Muscle of leg (tissue), 11 donors: ENCODE data around the gene AASS. TPM values are rescaled to one million over a fixed set of nuclear protein-coding genes. Genes with fewer than 3 reads are reported as not detected.

Experiments used
- DNase-seq: peaks from one replicate; pipeline ENCODE4 v3.0.0; 2013
- H3K27ac ChIP-seq: one replicate; pipeline ENCODE4 v1.5.1; 2013; ENCODE audit warnings: mild to moderate bottlenecking, low read length, control low read depth
- H3K27me3 ChIP-seq: one replicate; pipeline ENCODE4 v1.6.1; 2013; ENCODE audit warnings: low read length; ENCODE audit not compliant: control insufficient read depth, insufficient read depth
- H3K36me3 ChIP-seq: one replicate; pipeline ENCODE4 v1.6.1; 2013; ENCODE audit warnings: low read length; ENCODE audit not compliant: control insufficient read depth, insufficient read depth
- H3K4me1 ChIP-seq: one replicate; pipeline ENCODE4 v1.6.1; 2013; ENCODE audit warnings: low read length; ENCODE audit not compliant: control insufficient read depth, insufficient read depth
- H3K4me3 ChIP-seq: one replicate; pipeline ENCODE4 v1.5.1; 2013; ENCODE audit warnings: low read length, control low read depth
- H3K9me3 ChIP-seq: replicated peaks from 2 replicates; pipeline ENCODE4 v1.6.1; 2013; ENCODE audit warnings: low read depth, low read length; ENCODE audit not compliant: control insufficient read depth
- WGBS: methylation state at CpG from one replicate; pipeline ENCODE4 v1.1.5; 2013; ENCODE audit warnings: missing lambda C conversion rate; ENCODE audit not compliant: insufficient coverage; 5-methylcytosine and 5-hydroxymethylcytosine counted together
- polyA plus RNA-seq, 8 donors: library from polyadenylated mRNA; unstranded; fragments of 120-200 nt; gene quantifications; one replicate each; pipeline versions ENCODE4 v1.2.1 to v1.2.3, GENCODE V29; 2013; ENCODE audit warnings: inconsistent platforms in 1 of 8, low replicate concordance in 1 of 8; ENCODE audit not compliant: insufficient read length in 8 of 8, insufficient read depth in 1 of 8
- total RNA-seq: library from RNA; stranded (reverse); fragments of 120-200 nt; gene quantifications from one replicate; pipeline ENCODE4 v1.2.4, GENCODE V29; 2013

The AASS gene
- total and polyA plus RNA-seq, 9 donors = 15.0 to 29.7 (median 19.6) TPM

DNA sequence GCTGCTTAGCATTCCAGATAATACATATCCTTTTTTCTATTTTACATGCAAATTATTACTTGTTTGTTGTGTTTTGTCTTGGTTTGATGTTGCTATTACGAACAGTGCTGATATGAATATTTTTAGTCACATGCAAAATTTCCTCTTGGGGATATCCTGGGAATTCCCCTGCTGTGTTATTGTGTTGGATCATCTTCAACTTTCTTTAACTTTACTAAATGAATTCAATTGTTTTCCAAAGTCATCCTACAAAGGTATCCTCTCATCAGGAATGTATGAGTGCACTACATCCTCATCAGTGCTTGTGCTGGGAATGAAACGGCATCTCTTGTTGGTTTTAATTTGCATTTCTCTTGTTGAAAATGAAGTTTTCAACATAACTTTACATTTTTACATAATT lies 87.1 kb downstream of the AASS start:
- H3K9me3 ChIP-seq = no peaks in the 10 kb centered on the region
- no peaks in the 10 kb centered on the region for H3K27me3 ChIP-seq
- WGBS = no CpG with 5 or more reads among the region's 2 CpGs
- H3K4me1 ChIP-seq = no peaks in the 10 kb centered on the region
- DNase-seq = no peak
- no peak overlapping the region for H3K27ac ChIP-seq
- no peaks in the 10 kb centered on the region for H3K36me3 ChIP-seq
- H3K4me3 ChIP-seq = no peak overlapping the region

DNA sequence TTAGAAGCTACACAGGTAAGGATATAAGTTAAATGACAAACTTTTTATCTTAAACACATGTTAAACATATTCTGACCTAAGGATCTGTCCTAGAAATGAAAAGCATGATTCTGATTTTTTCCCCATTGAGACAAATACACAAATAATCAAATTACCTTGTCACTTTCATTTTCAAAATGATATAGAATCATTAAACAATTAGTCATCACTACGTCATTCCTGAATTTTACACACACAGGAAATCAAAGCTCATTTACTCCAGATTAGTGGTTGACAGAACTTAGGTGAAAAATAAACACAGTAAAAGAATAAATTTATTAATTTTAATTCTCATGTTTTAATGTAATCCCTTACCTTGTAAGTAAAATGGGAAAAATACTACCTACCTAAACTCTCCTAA lies 89.0 kb downstream of the AASS start:
- WGBS = no CpG with 5 or more reads among the region's 1 CpG
- DNase-seq = no peak
- Histone ChIP-seq H3K36me3 (no peaks in the 10 kb centered on the region), H3K9me3 (no peaks in the 10 kb centered on the region), H3K4me1 (no peaks in the 10 kb centered on the region), H3K27ac (no peak overlapping the region), H3K27me3 (no peaks in the 10 kb centered on the region), H3K4me3 (no peak overlapping the region)

DNA sequence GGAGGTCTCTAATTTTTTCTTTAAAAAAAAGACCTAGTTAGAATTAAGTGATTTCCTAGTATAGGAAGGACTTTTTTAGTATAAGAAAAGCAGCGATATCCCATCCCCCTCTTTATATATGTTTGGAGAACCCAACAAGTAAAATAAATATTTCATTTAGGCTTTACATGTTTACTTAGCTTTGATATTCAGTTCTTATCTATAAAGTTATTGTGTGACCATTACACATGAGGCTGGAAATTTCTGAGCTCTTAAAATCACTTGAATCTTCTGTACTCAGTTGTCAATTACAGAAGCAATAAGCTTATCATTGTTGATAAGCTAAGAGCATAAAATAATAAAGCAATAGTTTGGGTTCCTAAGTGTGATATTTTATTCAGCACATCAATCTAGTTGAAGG lies 89.7 kb downstream of the AASS start:
- no peak for DNase-seq
- no peak overlapping the region for H3K4me3 ChIP-seq
- no peaks in the 10 kb centered on the region for H3K27me3 ChIP-seq
- no peaks in the 10 kb centered on the region for H3K9me3 ChIP-seq
- H3K27ac ChIP-seq = no peak overlapping the region
- no peaks in the 10 kb centered on the region for H3K4me1 ChIP-seq
- no peaks in the 10 kb centered on the region for H3K36me3 ChIP-seq
- no CpG with 5 or more reads among the region's 1 CpG for WGBS

DNA sequence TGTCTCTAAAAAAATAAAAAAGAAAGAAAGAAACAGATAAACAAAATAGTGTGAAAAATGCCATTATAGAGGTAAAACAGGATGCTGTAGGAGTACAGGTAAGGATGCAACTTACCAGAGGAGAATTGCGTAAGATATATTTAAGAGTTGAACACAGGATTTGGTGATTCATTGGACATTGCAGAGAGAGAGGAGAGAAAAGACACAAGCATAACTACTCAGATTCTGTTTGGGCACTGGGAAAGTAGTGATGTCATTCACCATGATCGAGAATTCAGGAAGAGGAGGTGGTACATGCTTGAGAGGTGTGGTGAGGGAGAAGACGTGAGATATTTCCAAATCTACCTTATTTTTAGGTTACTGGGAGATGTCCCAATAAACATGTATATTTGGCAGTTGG lies 97.6 kb downstream of the AASS start:
- no peaks in the 10 kb centered on the region for H3K27me3 ChIP-seq
- H3K4me3 ChIP-seq = no peak overlapping the region
- DNase-seq = no peak
- H3K27ac ChIP-seq = no peak overlapping the region
- H3K36me3 ChIP-seq = no peaks in the 10 kb centered on the region
- H3K9me3 ChIP-seq = no peaks in the 10 kb centered on the region
- no peaks in the 10 kb centered on the region for H3K4me1 ChIP-seq
- 89% methylated on average over 3 of the region's 3 CpGs for WGBS

DNA sequence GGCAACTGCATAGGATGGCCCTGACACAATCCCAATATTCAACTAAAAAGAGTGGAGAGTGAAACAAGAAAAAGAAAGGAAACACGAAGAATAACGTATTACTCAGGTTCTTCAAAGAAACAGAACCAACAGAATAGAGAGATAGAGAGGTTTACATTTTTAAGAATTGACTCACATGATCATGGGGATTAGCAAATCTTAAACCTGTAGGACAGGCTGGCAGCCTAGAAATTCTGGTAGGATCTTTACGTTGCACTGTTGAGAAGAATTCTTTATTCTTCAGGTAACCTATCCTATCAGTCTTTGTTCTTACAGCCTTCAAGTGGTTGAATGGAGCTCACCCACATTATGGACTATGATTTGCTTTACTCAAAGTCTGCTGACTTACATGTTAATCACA lies 103.9 kb downstream of the AASS start:
- H3K27ac ChIP-seq = no peak overlapping the region
- H3K36me3 ChIP-seq = no peaks in the 10 kb centered on the region
- no peak for DNase-seq
- 100% methylated on average over 1 of the region's 3 CpGs for WGBS
- H3K4me1 ChIP-seq = peaks cover 4% of the 10 kb centered on the region
- H3K4me3 ChIP-seq = no peak overlapping the region
- H3K27me3 ChIP-seq = no peaks in the 10 kb centered on the region
- no peaks in the 10 kb centered on the region for H3K9me3 ChIP-seq

DNA sequence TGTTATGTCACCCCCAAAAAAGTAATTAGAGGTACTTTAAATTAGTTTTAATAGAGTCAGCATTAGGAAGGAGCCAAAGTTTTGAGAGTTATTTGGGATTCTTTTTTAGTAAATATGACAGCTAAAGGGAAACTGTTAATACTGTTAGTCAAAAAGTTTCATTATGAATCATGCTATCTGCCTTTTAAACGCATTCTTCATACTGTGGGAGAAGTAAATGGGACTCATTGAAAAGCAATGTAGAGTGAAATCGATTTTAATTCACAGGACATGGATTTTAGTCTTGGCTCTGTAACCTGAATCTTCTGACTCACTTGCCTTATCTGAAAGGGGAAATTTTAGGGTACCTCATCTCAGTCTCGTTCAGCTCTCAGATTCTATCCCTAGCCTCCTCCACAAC lies 105.1 kb downstream of the AASS start:
- Histone ChIP-seq H3K4me1 (peaks cover 4% of the 10 kb centered on the region), H3K27me3 (no peaks in the 10 kb centered on the region), H3K36me3 (no peaks in the 10 kb centered on the region), H3K27ac (no peak overlapping the region), H3K4me3 (no peak overlapping the region), H3K9me3 (no peaks in the 10 kb centered on the region)
- no CpG with 5 or more reads among the region's 3 CpGs for WGBS
- DNase-seq = peak; percentile 7

DNA sequence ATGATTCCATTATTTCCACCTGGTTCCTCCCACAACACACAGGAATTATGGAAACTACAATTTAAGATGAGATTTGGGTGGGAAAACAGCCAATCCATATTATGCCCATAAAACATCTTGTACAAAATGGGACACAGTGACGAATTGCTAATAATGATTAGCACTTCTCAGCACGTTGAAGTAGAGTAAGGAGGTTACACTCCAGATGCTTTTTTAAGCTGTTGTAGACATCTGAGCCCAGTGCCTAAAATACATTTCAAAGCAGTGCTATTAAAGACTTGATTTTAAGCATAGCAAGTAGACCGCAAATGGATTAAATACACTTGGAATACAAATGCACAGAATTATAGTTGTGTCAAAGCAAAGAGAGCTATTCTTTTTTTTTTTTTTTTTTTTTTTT lies 105.9 kb downstream of the AASS start:
- DNase-seq = peak; percentile 2
- H3K36me3 ChIP-seq = no peaks in the 10 kb centered on the region

DNA sequence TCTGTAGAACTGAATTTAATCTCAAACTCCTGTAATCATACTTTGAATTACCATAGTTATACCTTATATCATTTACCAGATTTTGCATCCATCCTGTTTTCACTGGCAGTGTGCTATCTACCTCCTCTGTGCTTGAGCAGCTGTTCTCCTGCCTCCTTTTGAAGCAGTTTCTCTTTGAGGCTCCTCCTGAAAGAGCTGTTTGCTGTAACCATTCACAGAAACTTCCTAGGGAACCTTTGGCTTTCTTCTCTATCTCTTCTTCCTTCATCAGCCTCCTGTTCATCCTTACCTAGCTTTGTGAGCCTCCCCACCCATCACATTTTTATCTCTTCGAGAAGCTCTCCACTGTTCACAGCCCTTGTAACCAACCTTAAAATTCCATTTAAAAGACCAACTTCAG lies 108.2 kb downstream of the AASS start:
- 87% methylated on average over 1 of the region's 1 CpG for WGBS

More for the DNA sequence above, 105.9 kb downstream of the AASS start:
- Histone ChIP-seq H3K9me3 (no peaks in the 10 kb centered on the region), H3K4me3 (no peak overlapping the region), H3K27me3 (no peaks in the 10 kb centered on the region), H3K4me1 (peaks cover 4% of the 10 kb centered on the region), H3K27ac (no peak overlapping the region)
- 40% methylated on average over 1 of the region's 3 CpGs for WGBS

DNA sequence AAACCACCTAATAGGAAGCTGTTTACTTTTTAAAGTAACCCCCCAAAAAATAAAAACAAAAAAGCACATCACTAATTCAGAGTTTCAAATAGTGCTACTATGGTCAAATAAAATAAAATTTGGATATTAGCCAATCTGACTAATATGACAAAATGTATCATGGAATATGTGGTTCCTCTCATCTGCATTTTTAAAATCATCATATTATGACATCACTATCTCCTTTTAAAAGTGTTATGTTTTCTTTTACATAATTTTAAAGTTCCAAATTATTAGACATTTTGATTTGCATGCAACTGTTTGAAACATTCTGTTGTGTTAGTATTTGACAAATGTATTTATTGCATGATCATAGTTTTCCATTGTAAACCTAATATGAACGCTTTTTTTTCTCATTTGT lies 110.4 kb downstream of the AASS start:
- no peaks in the 10 kb centered on the region for H3K27me3 ChIP-seq
- no peak overlapping the region for H3K4me3 ChIP-seq

More for the DNA sequence above, 108.2 kb downstream of the AASS start:
- no peaks in the 10 kb centered on the region for H3K27me3 ChIP-seq
- H3K36me3 ChIP-seq = no peaks in the 10 kb centered on the region
- H3K9me3 ChIP-seq = no peaks in the 10 kb centered on the region
- H3K4me1 ChIP-seq = peaks cover 4% of the 10 kb centered on the region
- no peak for DNase-seq
- H3K27ac ChIP-seq = no peak overlapping the region
- H3K4me3 ChIP-seq = no peak overlapping the region

DNA sequence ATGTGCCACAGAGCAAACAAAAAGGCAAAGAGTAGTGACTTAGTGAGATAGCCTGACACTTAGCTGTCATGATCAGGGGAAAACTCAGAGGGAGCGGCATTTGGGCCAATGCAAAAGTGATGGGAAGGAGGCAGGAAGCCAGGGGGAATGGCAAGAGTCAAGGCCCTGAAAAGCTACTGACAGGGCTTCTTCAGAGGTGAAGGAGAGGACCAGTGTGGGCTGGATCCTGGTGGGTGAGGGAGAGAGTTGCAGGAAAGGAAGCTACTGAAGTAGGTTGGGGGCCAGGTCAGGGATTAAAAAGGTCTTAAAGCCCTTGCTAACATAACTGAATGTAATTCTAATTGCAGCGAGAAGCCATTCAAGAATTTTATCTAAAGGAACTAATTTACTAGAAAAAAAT lies 117.0 kb downstream of the AASS start:
- DNase-seq = no peak
- Histone ChIP-seq H3K36me3 (no peaks in the 10 kb centered on the region), H3K27ac (no peak overlapping the region), H3K4me1 (no peaks in the 10 kb centered on the region), H3K4me3 (no peak overlapping the region), H3K9me3 (no peaks in the 10 kb centered on the region), H3K27me3 (no peaks in the 10 kb centered on the region)
- WGBS = 88% methylated on average over 1 of the region's 2 CpGs

More for the DNA sequence above, 110.4 kb downstream of the AASS start:
- Histone ChIP-seq H3K36me3 (no peaks in the 10 kb centered on the region), H3K4me1 (peaks cover 2% of the 10 kb centered on the region), H3K27ac (no peak overlapping the region), H3K9me3 (no peaks in the 10 kb centered on the region)
- no peak for DNase-seq
- no CpG with 5 or more reads among the region's 1 CpG for WGBS
